ENCODE data around the gene GALNT2. TPM values are rescaled to one million over a fixed set of nuclear protein-coding genes. Genes with fewer than 3 reads are reported as not detected.

The GALNT2 gene
- total and polyA plus RNA-seq, 2 of the 4 experiments (the other 2 are of a cell fraction) = 50.4 to 189 TPM

DNA sequence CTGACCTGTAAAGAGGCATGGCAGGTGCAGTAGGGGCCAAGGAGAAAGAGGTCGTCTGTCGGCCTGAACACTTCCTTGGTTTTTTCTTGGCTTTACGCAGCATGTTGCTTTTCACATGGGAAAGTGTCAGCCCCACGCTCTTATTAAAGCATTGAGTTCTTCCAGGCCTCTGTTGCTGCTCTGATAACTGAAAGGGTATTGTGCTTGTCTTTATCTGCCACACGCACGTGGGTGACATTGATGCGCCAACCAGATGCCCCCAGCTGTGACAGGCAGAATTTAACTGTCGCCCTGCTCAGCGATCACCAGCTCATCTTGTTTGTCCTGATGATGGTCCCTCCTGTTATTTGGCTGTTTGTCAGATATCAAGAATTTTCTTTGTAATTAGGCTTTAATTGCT is 76.5 kb downstream of the GALNT2 start:
- ATAC-seq (ENCODE audit: low read depth) (no peak), DNase-seq (no peak)
- Histone ChIP-seq H3K18ac (ENCODE audit: low read depth, low read length) (no peak overlapping the region), H2BK15ac (ENCODE audit: low read depth, low read length) (no peak overlapping the region), H3K4me2 (ENCODE audit: low read depth, low read length) (no peak overlapping the region), H3K36me3 (ENCODE audit: control insufficient read depth, insufficient read depth, low read length) (no peaks in the 10 kb centered on the region), H3K23ac (ENCODE audit: low read depth, low read length) (no peak overlapping the region), H2BK20ac (ENCODE audit: low read depth, low read length) (no peak overlapping the region), H3K56ac (ENCODE audit: extremely low read depth, insufficient read depth, low read length) (no peak overlapping the region), H3K79me1 (ENCODE audit: low read depth in 1 of 2, low read length in 2 of 2) (peaks cover 62 to 94% of the 10 kb centered on the region in 2 experiments), H2AK5ac (ENCODE audit: low read depth, low read length) (no peak overlapping the region), H2BK120ac (ENCODE audit: low read depth, low read length) (no peak overlapping the region), H3K4me3 (ENCODE audit: insufficient read depth, low read depth, low read length) (no peak overlapping the region), H2AK9ac (replicated peaks; ENCODE audit: low read depth, low read length, poor library complexity) (no peak overlapping the region), H3K4ac (ENCODE audit: low read depth, low read length) (peak overlapping the region; percentile 8; the same call in 1 of the 2 replicates), H3K9me3 (ENCODE audit: control insufficient read depth, insufficient read depth, low read length) (no peaks in the 10 kb centered on the region), H3K27ac (ENCODE audit: insufficient read depth, low read length) (no peak overlapping the region), H3K9me1 (ENCODE audit: insufficient read depth, low read length) (peaks cover 49% of the 10 kb centered on the region), H2AFZ (replicated peaks; ENCODE audit: low read length, poor library complexity) (no peak overlapping the region), H3K14ac (replicated peaks; ENCODE audit: low read depth, low read length) (no peak overlapping the region), H4K5ac (ENCODE audit: low read depth, low read length) (no peak overlapping the region), H3K4me1 (ENCODE audit: control insufficient read depth, insufficient read depth, low read length) (peaks cover 17% of the 10 kb centered on the region), H3K27me3 (ENCODE audit: control insufficient read depth, insufficient read depth, low read length) (no peaks in the 10 kb centered on the region), H4K8ac (ENCODE audit: low read depth in 2 of 2, low read length in 2 of 2) (no peak overlapping the region), H3K9ac (ENCODE audit: low read depth, low read length) (no peak overlapping the region), H2BK5ac (ENCODE audit: low read depth, low read length, poor library complexity, severe bottlenecking) (no peak overlapping the region), H4K91ac (ENCODE audit: insufficient read depth, low read depth, low read length) (no peak overlapping the region), H4K20me1 (ENCODE audit: insufficient read depth, low read length) (peaks cover 77% of the 10 kb centered on the region)
- TF ChIP-seq NFE2L2 (IDR thresholded peaks at IDR 0.05; ENCODE audit: low read depth, low read length) = no peak
- TF ChIP-seq FOS (IDR thresholded peaks at IDR 0.05; ENCODE audit: low read depth, low read length) = no peak
- no peak for TF ChIP-seq CHD1 (IDR thresholded peaks at IDR 0.05; ENCODE audit: low read depth, low read length)
- no peak for TF ChIP-seq CTCF (conservative IDR thresholded peaks at IDR 0.05; ENCODE audit: low read depth, low read length)
- no peak for TF ChIP-seq RAD21 (IDR thresholded peaks at IDR 0.05; ENCODE audit: low read length)
- TF ChIP-seq MAFK (IDR thresholded peaks at IDR 0.05; ENCODE audit: low read depth, low read length) = no peak
- TF ChIP-seq ELK1 (IDR thresholded peaks at IDR 0.05; ENCODE audit: borderline replicate concordance, low read depth, low read length) = no peak
- TF ChIP-seq MXI1 (IDR thresholded peaks at IDR 0.05; ENCODE audit: borderline replicate concordance, low read depth, low read length) = no peak
- TF ChIP-seq RCOR1 (IDR thresholded peaks at IDR 0.05; ENCODE audit: insufficient replicate concordance, low read length) = no peak
- no peak for TF ChIP-seq BHLHE40 (IDR thresholded peaks at IDR 0.05; ENCODE audit: low read depth, low read length)
- no peak for TF ChIP-seq SMC3 (IDR thresholded peaks at IDR 0.05; ENCODE audit: low read depth, low read length)
- TF ChIP-seq POLR2A (IDR thresholded peaks at IDR 0.05; ENCODE audit: low read depth, low read length) = no peak
- no peak for TF ChIP-seq USF2 (IDR thresholded peaks at IDR 0.05; ENCODE audit: low read depth, low read length)
- no peak for TF ChIP-seq MAZ (IDR thresholded peaks at IDR 0.05; ENCODE audit: borderline replicate concordance, low read depth, low read length)
- 92% methylated on average over 6 of the region's 9 CpGs; no CpG with 5 or more reads in 1 of the 2 experiments for WGBS, 2 experiments (ENCODE audit: extremely low coverage in 2 of 2, insufficient read length in 1 of 2)
- dilution Hi-C loops (cut with HindIII; ENCODE audit: low sequenced_read_pairs, unreplicated experiment) (no loop called here), intact Hi-C loops (cut with micrococcal nuclease) (no loop called here), in situ Hi-C loops (cut with MboI; ENCODE audit: low sequenced_read_pairs) (no loop called here)
- CTCF ChIA-PET = no interaction called here
- POLR2A ChIA-PET (ENCODE audit: unreplicated experiment) = no interaction called here
- no TSS peak for BruUV-seq (replicated peaks)

Measured in IMR-90 (cell line).